ENCODE data around the gene CYP4F22. TPM values are rescaled to one million over a fixed set of nuclear protein-coding genes. Genes with fewer than 3 reads are reported as not detected.
A peak's percentile ranks its signal among the peaks of the same experiment; 100 is the strongest.

The CYP4F22 gene
- total and polyA plus RNA-seq, 9 of the 15 experiments (the other 6 are each of a cell fraction or from before 2014, with no cell fraction given): not detected

- Histone ChIP-seq H3K27ac (ENCODE audit: extremely low read depth, low read depth, low read length) (no peak overlapping the region), H3K36me3 (ENCODE audit: control insufficient read depth, insufficient read depth, low read length) (no peaks in the 10 kb centered on the region), H2AFZ (ENCODE audit: low read depth, low read length) (no peak overlapping the region), H3K27me3 (ENCODE audit: control insufficient read depth in 2 of 2, insufficient read depth in 2 of 2, low read length in 2 of 2) (peaks cover 9 to 19% of the 10 kb centered on the region in 2 experiments; a peak in 4 of 5 replicates), H3K4me3 (no peak overlapping the region), H3K4me2 (ENCODE audit: insufficient read depth, low read length) (no peak overlapping the region), H3K79me2 (ENCODE audit: control insufficient read depth, insufficient read depth, low read length) (no peaks in the 10 kb centered on the region), H4K20me1 (replicated peaks; ENCODE audit: control insufficient read depth, insufficient read depth, low read length) (no peaks in the 10 kb centered on the region), H3K9me3 (replicated peaks; ENCODE audit: control insufficient read depth, insufficient read depth, low read depth, low read length) (no peaks in the 10 kb centered on the region), H3K9me1 (ENCODE audit: control insufficient read depth, insufficient read depth, low read length) (no peaks in the 10 kb centered on the region), H3K9ac (ENCODE audit: insufficient read depth in 1 of 2, low read depth in 2 of 2, low read length in 2 of 2) (no peak overlapping the region), H3K4me1 (replicated peaks in 1 of 2; ENCODE audit: control insufficient read depth in 2 of 2, insufficient read depth in 2 of 2, low read length in 2 of 2) (peaks cover 1 to 16% of the 10 kb centered on the region in 2 experiments; a peak in 3 of 5 replicates)
- peak; percentile 65; the same call in 1 of the 2 replicates for TF ChIP-seq ZNF512 (tag; IDR thresholded peaks at IDR 0.05)
- peak; percentile 68; the same call in 1 of the 2 replicates for TF ChIP-seq ZKSCAN1 (IDR thresholded peaks at IDR 0.05; ENCODE audit: low read depth, low read length)
- no peak for TF ChIP-seq RHOXF2B (CRISPR knock-in tag; conservative IDR thresholded peaks at IDR 0.05)
- TF ChIP-seq ZBTB33 (CRISPR knock-in tag; IDR thresholded peaks at IDR 0.05): 0 out of 2 replicates have a peak, but pooled peaks have one; percentile 49
- BruUV-seq (replicated peaks): no TSS peak
- ChIA-PET CTCF (ENCODE audit: low intra/inter-chr PET ratio) (no interaction called here), POLR2A (no interaction called here)
- FAIRE-seq: no peak
- intact Hi-C loops (cut with micrococcal nuclease) (no loop called here), in situ Hi-C loops (cut with MboI) (no loop called here)
- WGBS (ENCODE audit: insufficient coverage, low coverage, missing lambda C conversion rate): 41% methylated on average over 35 of the region's 65 CpGs
- no peak for DNase-seq (ENCODE audit: extremely low read depth in 1 of 4, low spot score in 3 of 4)
- ATAC-seq: peak; percentile 44; the same call in 1 of the 3 replicates
Observed at GRCh38 chr19:15469513-15470297, 38.6 kb upstream of the CYP4F22 start.

Data from K562 (cell line).